ENCODE data around the gene QRICH2.
A peak's percentile ranks its signal among the peaks of the same experiment; 100 is the strongest.
"Not testable (repeated sequence)": the region's sequence is repeated elsewhere in the genome, so short reads cannot be mapped to it uniquely, and the experiment has no call there.

QRICH2 gene

DNA sequence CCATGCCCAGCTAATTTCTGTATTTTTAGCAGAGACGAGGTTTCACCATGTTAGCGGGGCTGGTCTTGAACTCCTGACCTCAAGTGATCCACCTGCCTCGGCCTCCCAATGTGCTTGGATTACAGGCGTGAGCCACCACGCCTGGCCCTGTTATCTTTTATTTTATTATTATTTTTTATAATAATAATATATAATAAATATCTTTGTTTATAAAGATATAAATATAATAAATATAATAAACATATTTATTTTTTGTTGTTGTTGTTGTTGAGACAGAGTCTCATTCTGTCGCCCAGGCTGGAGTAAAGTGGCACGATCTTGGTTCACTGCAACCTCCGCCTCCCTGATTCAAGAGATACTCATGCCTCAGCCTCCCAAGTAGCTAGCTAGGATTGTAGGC is 60.8 kb downstream of the QRICH2 start:
- DNase-seq (ENCODE audit: low spot score), result no peak

DNA sequence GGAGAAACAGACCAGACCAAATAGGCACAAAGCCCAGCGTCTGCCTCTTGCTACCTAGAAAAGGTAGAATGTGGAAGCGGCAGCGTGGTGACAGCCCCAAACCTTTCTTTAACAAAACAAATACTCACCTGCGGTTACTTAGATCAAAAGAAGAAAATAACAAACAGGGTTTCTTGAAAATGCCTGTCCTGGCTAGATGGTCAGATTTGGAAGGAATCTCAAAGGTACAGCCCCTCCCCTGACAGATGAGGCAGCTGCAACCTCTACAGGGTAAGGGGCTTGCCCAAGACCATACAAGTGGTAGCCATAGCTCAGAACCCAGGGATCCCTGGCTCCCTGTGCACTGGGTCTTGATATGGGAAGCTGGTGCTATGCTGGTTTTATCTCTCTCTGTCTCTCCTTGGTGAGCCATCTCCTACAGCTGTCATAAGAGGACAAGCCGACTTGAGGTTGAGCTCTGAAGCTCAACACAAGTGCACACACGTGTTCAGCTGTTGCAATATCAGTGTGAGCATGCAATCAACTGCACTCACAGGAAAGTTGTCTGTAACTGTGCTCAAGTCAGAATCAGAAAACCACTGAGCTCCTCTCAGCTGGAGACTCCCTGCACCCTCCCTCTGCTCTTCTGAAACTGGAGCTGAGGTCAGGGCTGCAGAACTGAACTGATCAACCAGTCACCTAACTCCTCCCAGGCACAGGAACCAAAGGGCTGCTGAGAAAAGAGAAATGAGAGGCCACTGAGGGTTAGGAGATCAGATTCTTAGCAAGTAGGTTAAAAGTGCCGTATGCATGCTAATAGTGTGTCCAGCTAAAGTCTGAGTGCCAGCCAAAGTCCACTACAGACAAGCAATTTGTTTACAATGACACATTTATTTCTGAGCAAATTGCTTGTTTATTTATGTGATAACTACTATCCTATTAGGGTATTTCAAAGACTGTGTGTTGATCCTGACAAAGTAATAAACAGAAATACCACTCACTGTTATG is 61.7 kb downstream of the QRICH2 start:
- no peak for DNase-seq (ENCODE audit: low spot score)

GRCh38 chr17:76244721-76245120 is 63.4 kb downstream of the QRICH2 start:
- DNase-seq (ENCODE audit: low spot score), result not testable (repeated sequence)

DNA sequence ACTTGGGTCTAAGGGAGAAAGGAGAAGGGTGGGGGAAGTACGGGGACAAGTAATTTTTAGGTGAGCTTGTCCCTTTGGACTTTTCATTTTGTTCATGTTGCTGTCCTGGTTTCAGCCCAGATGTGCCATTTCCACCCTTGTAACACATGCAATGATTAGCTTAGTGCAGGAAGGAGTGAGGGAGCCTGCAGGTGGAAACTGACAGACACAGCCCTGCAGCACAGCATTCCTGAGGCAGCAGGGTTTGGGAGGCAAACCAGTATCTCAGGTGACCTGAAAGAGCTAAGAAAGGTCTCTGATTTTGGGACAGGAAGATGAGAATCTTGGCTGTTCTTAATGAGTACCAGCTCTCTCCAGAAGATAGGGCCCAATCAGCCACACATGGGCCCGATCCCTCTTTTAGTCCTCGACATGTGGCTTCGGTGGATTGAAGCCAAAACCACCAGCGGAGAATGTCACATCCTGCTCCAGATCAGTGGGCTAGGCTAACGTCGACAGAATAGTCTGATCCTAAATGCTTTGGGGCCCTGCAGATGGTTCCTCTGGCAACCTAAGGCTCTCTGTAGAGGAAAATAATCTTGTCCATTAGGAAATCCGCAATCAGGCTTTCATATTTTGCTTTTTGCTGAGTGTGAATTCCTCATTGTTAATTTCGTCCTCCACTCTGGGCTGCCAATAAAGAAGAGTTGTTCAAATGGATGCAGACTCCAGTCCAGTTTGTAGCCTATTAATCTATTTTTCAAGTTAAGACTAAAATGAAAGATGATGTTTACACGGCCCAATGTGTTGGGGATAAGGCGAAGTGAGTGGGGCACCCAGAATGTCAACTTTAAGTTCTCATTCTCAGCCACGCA is 64.0 kb downstream of the QRICH2 start:
- no peak for DNase-seq (ENCODE audit: low spot score)

- DNase-seq (ENCODE audit: low spot score), result no peak
Observed at GRCh38 chr17:76241691-76242255, 66.3 kb downstream of the QRICH2 start.

DNA sequence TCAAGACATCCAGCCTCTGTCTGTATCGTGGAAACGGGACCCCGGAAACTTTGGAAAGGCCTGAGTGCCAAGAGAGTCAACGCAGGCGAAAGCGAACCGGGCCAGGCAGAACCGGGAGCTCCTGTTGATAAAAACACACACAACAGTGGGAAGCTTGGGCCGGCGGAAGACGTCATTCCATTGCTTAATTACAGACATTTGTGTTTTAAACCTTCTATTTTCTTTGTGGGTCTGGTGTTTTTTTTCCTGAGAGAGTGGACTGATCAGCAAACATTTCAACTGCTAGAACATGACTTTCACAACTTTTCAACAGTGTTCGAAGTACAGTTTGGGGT is 66.9 kb downstream of the QRICH2 start:
- DNase-seq (ENCODE audit: low spot score), result no peak

DNA sequence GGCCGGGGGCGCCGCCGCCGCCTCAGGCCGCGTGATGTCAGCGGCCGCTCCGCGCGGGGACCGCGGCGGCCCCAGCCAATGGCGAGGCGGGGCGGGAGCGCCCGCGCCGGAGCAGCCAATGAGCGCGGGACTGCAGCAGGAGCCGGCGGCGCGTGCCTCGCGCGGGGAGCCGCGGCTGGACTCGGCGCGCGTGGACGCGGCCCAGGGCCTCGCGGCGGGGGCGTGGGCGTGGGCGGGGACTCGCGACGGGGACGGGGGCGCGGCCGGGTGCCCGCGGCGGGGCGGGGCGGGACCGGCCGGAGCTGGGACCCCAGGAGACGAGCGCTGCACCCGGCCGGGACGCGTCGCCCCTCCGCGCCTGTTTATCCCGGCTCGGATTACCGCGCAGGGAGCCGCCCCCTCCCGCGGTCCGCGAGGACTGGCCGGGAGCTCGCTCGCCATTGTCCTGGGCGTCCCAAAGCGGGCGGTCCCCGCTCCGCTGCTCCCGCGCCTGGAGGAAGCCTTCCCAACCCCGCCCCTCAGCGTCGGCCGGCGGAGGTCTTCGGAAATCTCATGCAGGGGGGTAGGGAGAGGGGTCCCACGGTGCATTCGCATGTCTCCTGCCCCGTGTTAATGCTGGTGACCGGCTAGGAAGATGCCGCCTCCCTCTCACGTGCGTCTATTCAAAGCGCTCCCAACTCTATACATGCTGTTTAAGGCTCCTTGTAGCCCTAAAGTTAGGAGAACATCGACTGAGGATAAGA is 67.4 kb downstream of the QRICH2 start, which contains the start of gene RNF157:
TSS of gene RNF157 (minus strand) at position 33 of the 743 bp plus-strand sequence. CDS start 253 bp downstream, outside the sequence.
- peak; percentile 79 for DNase-seq (ENCODE audit: low spot score)

GRCh38 chr17:76239538-76240274 is 68.4 kb downstream of the QRICH2 start:
- DNase-seq (ENCODE audit: low spot score), result no peak

DNA sequence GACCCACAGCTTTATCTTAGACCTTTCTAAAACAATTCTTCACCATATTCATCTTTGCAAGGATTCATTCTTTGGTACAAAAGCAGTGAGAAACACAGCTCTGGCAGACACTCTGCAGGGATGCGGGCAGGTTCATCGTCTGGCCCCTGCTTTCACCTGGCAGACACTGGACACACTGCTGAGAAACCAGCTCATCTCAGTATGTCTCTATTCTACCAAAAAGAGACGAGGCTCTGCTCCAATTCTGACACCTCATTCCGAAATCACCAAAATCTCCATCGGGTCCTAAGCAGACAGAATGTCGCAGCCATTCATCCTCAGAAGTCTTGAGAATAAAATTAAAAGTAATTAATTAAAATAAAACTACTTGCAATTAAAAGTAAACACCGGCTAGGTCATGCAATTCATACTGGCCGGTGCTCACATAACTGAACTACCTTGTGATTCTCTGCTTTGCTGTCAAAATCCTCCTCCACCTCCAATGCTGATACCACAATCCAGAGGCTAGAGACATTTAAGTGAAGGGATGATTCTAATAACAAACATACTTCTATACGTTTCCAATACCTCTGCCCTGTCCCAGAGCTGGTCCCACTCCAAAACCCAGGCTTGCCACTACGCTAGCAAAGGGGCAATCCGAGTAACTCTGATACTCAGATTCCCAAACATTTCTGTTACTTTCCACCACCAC is 69.1 kb downstream of the QRICH2 start:
- DNase-seq (ENCODE audit: low spot score), result no peak

GRCh38 chr17:76237859-76238313 is 70.2 kb downstream of the QRICH2 start:
- DNase-seq (ENCODE audit: low spot score), result no peak

GRCh38 chr17:76236603-76237002 is 71.5 kb downstream of the QRICH2 start:
- DNase-seq (ENCODE audit: low spot score), result no peak

GRCh38 chr17:76235883-76236282 is 72.2 kb downstream of the QRICH2 start:
- no peak for DNase-seq (ENCODE audit: low spot score)

GRCh38 chr17:76234354-76234679 is 73.8 kb downstream of the QRICH2 start:
- no peak for DNase-seq (ENCODE audit: low spot score)

DNA sequence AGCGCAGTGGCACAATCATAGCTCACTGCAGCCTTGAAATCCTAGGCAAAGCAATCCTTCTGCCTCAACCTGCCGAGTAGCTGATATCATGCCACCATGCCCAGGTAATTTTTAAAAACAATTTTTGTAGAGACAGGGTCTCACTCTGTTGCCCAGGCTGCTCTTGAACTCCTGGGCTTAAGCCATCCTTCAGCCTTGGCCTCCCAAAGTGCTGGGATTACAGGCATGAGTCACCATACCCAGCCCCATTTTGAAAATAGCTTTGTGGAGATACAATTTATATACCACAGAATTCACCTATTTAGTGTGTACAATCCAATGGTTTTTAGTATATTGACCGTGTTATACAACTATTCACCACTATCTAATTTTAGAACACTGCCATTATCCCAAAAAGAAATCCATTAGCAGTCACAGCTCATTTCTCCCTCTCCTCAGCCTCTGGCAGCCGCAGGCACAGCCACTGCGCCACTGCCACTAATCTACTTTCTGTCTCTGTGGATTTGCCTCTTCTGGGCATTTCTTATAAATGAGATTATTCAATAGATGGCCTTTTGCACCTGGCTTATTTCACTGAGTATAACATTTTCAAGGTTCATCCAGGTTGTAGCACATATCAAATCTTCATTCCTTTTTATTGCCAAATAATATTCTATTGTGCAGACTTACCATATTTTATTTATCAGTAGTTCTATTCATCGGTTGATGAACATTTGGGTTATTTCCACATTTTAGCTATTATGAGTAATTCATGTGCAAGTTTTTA is 74.3 kb downstream of the QRICH2 start:
- DNase-seq (ENCODE audit: low spot score), result no peak

DNA sequence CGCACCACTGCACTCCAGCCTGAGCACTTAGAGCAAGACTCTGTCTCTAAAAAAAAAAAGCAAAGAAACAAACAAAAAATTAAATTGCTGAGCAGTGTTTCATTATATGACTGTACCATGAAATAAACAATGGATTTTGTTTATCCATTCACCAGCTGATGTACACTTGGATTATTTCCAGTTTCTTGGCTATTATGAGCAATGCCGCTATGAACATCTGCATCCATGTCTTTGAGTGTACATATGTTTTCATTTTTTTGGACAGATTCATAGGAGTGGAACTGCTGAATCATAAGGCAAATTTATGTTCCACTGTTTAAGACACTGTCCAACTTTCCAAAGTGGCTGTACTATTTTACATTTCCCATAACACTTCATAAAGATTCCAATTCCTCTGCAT is 75.7 kb downstream of the QRICH2 start:
- DNase-seq (ENCODE audit: low spot score), result peak; percentile 50

DNA sequence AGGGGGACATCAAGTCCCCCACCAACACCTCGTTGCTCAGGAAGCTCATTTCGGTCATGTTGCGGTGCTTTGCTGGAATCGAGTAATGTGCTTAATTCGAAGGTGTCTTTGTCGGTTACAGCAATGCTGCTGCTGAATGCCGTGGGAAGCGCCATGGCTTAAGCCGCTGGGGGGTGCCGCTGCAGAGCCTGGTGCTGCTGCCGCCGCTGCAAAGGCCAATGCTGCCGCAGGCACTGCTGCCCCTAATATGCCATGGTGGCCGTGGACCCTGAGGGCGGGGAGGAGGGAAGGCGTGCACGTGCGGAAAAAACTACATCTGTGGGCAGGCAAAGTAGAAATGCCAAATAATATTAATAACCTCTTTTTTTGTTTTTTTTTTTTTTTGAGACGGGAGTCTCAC is 81.3 kb downstream of the QRICH2 start:
- not testable (repeated sequence) for DNase-seq (ENCODE audit: low spot score)

- not testable (repeated sequence) for DNase-seq (ENCODE audit: low spot score)
Observed at GRCh38 chr17:76225373-76226086, 82.5 kb downstream of the QRICH2 start.
